Smooth muscle cell (in vitro differentiated cells): Measurements from ENCODE around the gene BHLHE40. TPM values are rescaled to one million over a fixed set of nuclear protein-coding genes. Genes with fewer than 3 reads are reported as not detected.

Experiments
- DNase-seq: peaks from one replicate; lab custom pipeline; 2025; ENCODE audit not compliant: unreplicated experiment; lab: John Stamatoyannopoulos, UW
- H2AFZ ChIP-seq: fragments of 200-600 bp; sonication (generic); 2 replicates; pipeline ENCODE4 v1.6.0; 2016; ENCODE audit warnings: antibody characterized with exemption, low read depth, mild to moderate bottlenecking
- H3F3A ChIP-seq: fragments of 200-600 bp; sonication (generic); 2 replicates; pipeline ENCODE4 v1.6.0; 2017; ENCODE audit warnings: antibody characterized with exemption, low read depth
- H3K27ac ChIP-seq: fragments of 200-600 bp; sonication (generic); 2 replicates; pipeline ENCODE4 v1.5.1; 2016; ENCODE audit warnings: low read depth, mild to moderate bottlenecking
- H3K27me3 ChIP-seq: fragments of 200-600 bp; sonication (generic); 2 replicates; pipeline ENCODE4 v1.6.1; 2016; ENCODE audit warnings: low read depth, mild to moderate bottlenecking
- H3K36me3 ChIP-seq: fragments of 200-600 bp; sonication (generic); 2 replicates; pipeline ENCODE4 v1.5.1; 2016; ENCODE audit warnings: low read depth
- H3K4me1 ChIP-seq: fragments of 200-600 bp; sonication (generic); 2 replicates; pipeline ENCODE4 v1.5.1; 2016; ENCODE audit warnings: low read depth
- H3K4me2 ChIP-seq: fragments of 200-600 bp; sonication (generic); 2 replicates; pipeline ENCODE4 v1.6.0; 2016; ENCODE audit warnings: mild to moderate bottlenecking
- H3K4me3 ChIP-seq: fragments of 200-600 bp; sonication (generic); 2 replicates; pipeline ENCODE4 v1.5.1; 2016; ENCODE audit warnings: mild to moderate bottlenecking
- H3K79me2 ChIP-seq: fragments of 200-600 bp; sonication (generic); 2 replicates; pipeline ENCODE4 v1.6.0; 2016; ENCODE audit warnings: low read depth, mild to moderate bottlenecking
- H3K9ac ChIP-seq: fragments of 200-600 bp; sonication (generic); 2 replicates; pipeline ENCODE4 v1.6.0; 2016; ENCODE audit warnings: low read depth
- H3K9me3 ChIP-seq: fragments of 200-600 bp; sonication (generic); replicated peaks from 2 replicates; pipeline ENCODE4 v1.5.1; 2016; ENCODE audit warnings: low read depth
- H4K20me1 ChIP-seq: fragments of 200-600 bp; sonication (generic); 2 replicates; pipeline ENCODE4 v1.6.0; 2016; ENCODE audit warnings: low read depth
- WGBS: methylation state at CpG from one replicate; pipeline ENCODE4 v1.1.7; 2016; ENCODE audit warnings: low lambda C conversion rate; 5-methylcytosine and 5-hydroxymethylcytosine counted together
- polyA plus RNA-seq: library from polyadenylated mRNA; unstranded; fragments of >200 nt; fragmentation: Nextera tagmentation; extraction: Ambion mirVana; gene quantifications from 2 replicates; pipeline ENCODE4 v1.2.1, GENCODE V29; 2016
- total RNA-seq: library from RNA; depleted of rRNA; stranded (reverse); fragments of >200 nt; gene quantifications from 2 replicates; pipeline ENCODE4 v1.2.3, GENCODE V29; 2014
- TF ChIP-seq, protein P1 (sequence below): fragments of 200-600 bp; sonication (generic); IDR thresholded peaks from 2 replicates; pipeline ENCODE4 v1.5.1; 2017; ENCODE audit warnings: borderline replicate concordance, mild to moderate bottlenecking, antibody characterized with exemption; ENCODE audit not compliant: insufficient read depth, poor library complexity, severe bottlenecking

Gene BHLHE40
- total and polyA plus RNA-seq, 2 experiments from 2014 or later = 195 to 209 TPM

DNA sequence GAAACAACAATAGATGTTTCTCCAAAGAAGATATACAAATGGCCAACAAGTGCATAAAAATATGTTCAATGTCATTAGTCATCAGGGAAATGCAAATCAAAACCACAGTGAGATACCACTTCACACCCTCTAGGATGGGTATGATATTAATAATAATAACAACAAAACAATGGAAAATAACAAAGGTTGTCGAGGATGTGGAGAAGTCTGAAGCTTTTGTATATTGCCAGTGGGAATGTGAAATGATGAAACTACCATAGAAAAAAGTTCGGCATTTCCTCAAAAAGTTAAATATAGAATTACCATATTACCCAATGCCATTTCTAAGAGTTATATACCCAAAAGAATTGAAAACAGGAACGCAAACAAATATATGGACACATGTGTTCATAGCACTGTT, 10.8 kb downstream of the BHLHE40 start:
- H3F3A ChIP-seq = peaks cover 13% of the 10 kb centered on the region
- peak overlapping the region; percentile 7 for H3K27ac ChIP-seq
- DNase-seq = no peak
- H4K20me1 ChIP-seq = no peaks in the 10 kb centered on the region
- no peak overlapping the region for H3K9ac ChIP-seq
- H3K4me1 ChIP-seq = peaks cover 6% of the 10 kb centered on the region
- H3K27me3 ChIP-seq = no peaks in the 10 kb centered on the region
- H3K36me3 ChIP-seq = no peaks in the 10 kb centered on the region
- H3K4me3 ChIP-seq = no peak overlapping the region
- TF ChIP-seq, protein P1, sequence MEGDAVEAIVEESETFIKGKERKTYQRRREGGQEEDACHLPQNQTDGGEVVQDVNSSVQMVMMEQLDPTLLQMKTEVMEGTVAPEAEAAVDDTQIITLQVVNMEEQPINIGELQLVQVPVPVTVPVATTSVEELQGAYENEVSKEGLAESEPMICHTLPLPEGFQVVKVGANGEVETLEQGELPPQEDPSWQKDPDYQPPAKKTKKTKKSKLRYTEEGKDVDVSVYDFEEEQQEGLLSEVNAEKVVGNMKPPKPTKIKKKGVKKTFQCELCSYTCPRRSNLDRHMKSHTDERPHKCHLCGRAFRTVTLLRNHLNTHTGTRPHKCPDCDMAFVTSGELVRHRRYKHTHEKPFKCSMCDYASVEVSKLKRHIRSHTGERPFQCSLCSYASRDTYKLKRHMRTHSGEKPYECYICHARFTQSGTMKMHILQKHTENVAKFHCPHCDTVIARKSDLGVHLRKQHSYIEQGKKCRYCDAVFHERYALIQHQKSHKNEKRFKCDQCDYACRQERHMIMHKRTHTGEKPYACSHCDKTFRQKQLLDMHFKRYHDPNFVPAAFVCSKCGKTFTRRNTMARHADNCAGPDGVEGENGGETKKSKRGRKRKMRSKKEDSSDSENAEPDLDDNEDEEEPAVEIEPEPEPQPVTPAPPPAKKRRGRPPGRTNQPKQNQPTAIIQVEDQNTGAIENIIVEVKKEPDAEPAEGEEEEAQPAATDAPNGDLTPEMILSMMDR = no peak
- no peak overlapping the region for H3K4me2 ChIP-seq
- 95% methylated on average over 3 of the region's 3 CpGs for WGBS
- no peaks in the 10 kb centered on the region for H3K9me3 ChIP-seq
- H2AFZ ChIP-seq = no peak overlapping the region
- peaks cover 3% of the 10 kb centered on the region for H3K79me2 ChIP-seq

DNA sequence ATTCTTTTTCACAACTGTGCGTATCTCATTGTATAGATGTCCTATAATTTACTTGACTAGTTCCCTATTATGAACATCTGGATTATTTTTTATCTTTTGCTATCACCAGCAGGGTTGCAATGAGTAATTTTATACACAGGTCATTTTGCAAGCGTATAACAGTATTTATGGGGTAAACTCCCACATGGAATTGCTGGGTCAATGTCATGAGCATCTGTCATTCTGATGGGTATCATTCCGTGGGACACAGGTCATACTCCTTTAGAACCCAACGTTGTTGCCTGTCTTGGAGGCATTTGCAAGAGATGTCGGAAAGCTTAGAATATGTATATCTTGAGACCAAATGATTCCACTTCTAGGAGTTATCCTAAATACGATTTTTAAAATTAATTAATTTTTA, 12.9 kb downstream of the BHLHE40 start:
- H3K9me3 ChIP-seq = no peaks in the 10 kb centered on the region
- H3K4me3 ChIP-seq = no peak overlapping the region
- WGBS = 90% methylated on average over 6 of the region's 6 CpGs
- no peak overlapping the region for H3K4me2 ChIP-seq
- peaks cover 6% of the 10 kb centered on the region for H3K4me1 ChIP-seq
- H2AFZ ChIP-seq = no peak overlapping the region
- no peak overlapping the region for H3K9ac ChIP-seq
- H3F3A ChIP-seq = peaks cover 12% of the 10 kb centered on the region
- no peaks in the 10 kb centered on the region for H4K20me1 ChIP-seq
- no peak for DNase-seq
- H3K27ac ChIP-seq = no peak overlapping the region
- H3K79me2 ChIP-seq = no peaks in the 10 kb centered on the region
- TF ChIP-seq, protein P1 = no peak
- H3K27me3 ChIP-seq = no peaks in the 10 kb centered on the region
- no peaks in the 10 kb centered on the region for H3K36me3 ChIP-seq

DNA sequence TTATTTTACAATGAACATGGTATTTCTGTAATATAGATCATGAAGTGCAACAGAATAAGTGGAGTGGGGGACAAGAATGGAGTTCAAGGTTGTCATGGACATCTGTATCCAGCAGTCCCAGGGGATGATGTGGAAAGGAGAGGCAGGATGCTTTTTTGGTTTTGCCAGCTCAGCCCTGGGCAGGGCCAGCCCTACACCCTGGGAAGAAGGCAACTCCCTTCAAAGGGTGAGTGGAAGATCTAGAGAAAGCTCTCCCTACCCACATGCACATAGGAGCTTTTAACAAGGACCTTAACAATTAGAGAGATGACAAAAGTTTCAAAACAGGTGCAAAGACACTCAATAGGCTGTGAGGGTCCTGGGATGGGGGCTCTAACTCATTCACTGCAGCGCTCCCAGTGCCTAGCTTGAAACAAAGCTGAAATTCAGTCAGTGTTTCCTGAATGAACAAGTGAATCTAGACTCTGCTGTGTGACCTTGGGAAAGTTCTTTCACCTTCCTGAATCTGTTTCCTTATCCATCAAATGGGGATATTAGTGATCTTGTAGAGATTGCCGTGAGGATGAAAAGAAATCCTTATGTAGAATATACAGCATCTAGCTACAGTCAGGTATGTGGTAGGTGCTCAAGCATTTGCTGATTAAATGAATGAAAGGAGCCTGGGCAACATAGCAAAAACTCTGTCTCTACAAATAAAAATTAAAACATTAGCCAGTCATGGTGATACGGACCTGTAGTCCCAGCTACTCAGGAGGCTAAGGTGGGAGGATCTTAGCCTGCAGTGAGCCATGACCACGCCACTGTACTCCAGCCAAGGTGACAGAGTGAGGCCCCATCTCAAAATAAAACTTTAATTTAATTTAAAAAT, 14.3 kb downstream of the BHLHE40 start:
- H3K9me3 ChIP-seq = no peaks in the 10 kb centered on the region
- peak overlapping the region; percentile 100 for H3K27ac ChIP-seq
- no peaks in the 10 kb centered on the region for H4K20me1 ChIP-seq
- H3K4me2 ChIP-seq = no peak overlapping the region
- H3K79me2 ChIP-seq = no peaks in the 10 kb centered on the region
- H3K4me3 ChIP-seq = no peak overlapping the region
- peaks cover 3% of the 10 kb centered on the region for H3K4me1 ChIP-seq
- no peak overlapping the region for H2AFZ ChIP-seq
- TF ChIP-seq, protein P1 = no peak
- H3K36me3 ChIP-seq = no peaks in the 10 kb centered on the region
- H3F3A ChIP-seq = peaks cover 12% of the 10 kb centered on the region
- no peaks in the 10 kb centered on the region for H3K27me3 ChIP-seq
- 93% methylated on average over 4 of the region's 4 CpGs for WGBS
- H3K9ac ChIP-seq = no peak overlapping the region
- DNase-seq = no peak
